GM20000 (cell line): ENCODE results near the gene CASP2.
"Not testable (repeated sequence)": the region's sequence is repeated elsewhere in the genome, so short reads cannot be mapped to it uniquely, and the experiment has no call there.

Source experiments
- DNase-seq: peaks from one replicate; pipeline ENCODE4 v3.0.0; 2012; ENCODE audit warnings: low spot score
- TF ChIP-seq, protein P1 (sequence below): IDR thresholded peaks from 2 replicates; pipeline ENCODE4 v1.5.1; 2012; ENCODE audit warnings: mild to moderate bottlenecking, control low read depth; ENCODE audit errors: extremely low read depth, missing control alignments

Gene CASP2

DNA sequence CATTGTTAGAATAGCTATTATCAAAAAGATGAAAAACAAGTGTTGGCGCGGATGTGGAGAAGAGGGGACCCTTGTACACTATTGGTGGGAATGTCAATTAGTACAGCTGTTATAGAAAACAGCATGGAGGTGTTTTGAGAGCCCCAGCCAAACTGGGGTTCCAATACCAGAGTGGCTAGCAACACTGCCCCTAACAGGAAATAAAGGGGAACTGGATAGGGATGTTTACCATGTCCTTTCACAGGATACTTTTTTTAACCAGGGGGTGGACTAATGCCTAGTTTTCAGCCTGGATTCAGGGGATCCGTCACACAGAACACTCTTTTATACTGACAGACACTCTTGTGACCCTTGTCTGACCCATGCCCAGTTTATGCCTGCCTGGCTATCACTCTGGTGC lies 31.8 kb upstream of the CASP2 start:
- DNase-seq, result no peak
- TF ChIP-seq, protein P1, sequence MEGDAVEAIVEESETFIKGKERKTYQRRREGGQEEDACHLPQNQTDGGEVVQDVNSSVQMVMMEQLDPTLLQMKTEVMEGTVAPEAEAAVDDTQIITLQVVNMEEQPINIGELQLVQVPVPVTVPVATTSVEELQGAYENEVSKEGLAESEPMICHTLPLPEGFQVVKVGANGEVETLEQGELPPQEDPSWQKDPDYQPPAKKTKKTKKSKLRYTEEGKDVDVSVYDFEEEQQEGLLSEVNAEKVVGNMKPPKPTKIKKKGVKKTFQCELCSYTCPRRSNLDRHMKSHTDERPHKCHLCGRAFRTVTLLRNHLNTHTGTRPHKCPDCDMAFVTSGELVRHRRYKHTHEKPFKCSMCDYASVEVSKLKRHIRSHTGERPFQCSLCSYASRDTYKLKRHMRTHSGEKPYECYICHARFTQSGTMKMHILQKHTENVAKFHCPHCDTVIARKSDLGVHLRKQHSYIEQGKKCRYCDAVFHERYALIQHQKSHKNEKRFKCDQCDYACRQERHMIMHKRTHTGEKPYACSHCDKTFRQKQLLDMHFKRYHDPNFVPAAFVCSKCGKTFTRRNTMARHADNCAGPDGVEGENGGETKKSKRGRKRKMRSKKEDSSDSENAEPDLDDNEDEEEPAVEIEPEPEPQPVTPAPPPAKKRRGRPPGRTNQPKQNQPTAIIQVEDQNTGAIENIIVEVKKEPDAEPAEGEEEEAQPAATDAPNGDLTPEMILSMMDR, result no peak

DNA sequence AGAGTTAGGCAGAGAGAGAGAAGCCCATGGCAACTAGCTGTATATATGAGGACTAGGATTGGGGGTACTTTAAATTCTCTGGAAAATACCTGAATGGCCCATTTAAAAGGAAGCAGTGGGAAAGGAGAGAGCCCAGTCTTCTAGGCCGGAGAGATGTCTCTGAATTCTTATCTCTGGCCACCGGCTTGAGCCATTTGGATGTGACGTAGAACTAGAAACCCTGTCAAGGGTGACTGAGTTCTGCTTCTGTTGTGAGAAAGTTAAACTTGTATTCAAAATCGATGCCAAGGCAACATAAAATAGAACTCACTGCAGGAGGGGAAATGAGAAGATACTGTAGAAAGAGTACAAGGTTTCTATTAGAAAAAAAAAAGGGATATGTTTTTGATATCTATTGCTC lies 31.2 kb upstream of the CASP2 start:
- DNase-seq, result peak; percentile 44

DNA sequence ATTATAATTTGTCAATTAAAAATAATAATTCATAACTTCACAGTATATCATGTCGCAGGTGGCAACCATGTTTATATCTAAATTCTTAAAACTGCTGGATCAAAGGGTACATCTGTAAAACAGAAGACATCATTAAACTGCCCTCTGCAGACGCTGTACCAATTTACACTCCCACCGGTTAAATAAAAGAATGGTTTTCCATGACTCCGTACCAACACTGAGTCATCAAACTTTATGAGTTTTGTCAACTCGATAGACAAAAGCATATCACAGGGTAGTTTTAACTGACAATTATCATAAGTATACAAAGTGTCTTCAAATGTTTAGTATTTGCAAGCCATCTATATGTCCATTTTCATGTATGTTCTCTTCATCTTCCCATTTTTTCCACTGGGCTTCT lies 30.6 kb upstream of the CASP2 start:
- DNase-seq, result no peak
- TF ChIP-seq, protein P1, result no peak

More for the DNA sequence above, 31.2 kb upstream of the CASP2 start:
- TF ChIP-seq, protein P1, result no peak

DNA sequence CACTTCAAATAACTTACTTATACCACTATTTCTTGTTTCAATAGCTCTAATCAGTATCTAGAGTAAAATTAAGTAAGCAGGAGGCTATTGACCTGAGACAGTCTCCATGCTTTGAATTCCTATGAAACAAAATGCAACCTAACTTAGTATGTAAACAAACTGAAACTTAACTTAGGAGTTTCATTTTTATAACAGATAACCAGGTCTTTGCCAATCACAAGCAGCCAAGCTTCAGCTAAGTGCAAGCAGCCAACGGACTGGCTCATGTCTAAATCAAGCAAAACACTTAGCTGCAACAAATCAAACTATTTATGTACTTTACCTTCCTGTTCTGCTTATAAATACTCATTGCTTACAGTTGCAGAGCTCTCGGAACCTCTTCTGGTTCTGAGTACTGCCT lies 29.3 kb upstream of the CASP2 start:
- DNase-seq, result peak; percentile 45
- TF ChIP-seq, protein P1, result no peak

GRCh38 chr7:143259765-143260164 lies 28.4 kb upstream of the CASP2 start:
- DNase-seq, result no peak

GRCh38 chr7:143261901-143262300 lies 26.2 kb upstream of the CASP2 start:
- no peak for DNase-seq
- TF ChIP-seq, protein P1, result no peak

More at GRCh38 chr7:143259765-143260164, 28.4 kb upstream of the CASP2 start:
- TF ChIP-seq, protein P1, result no peak

GRCh38 chr7:143263266-143264195 lies 24.6 kb upstream of the CASP2 start, which contains the start of gene GSTK1:
Gene GSTK1, plus strand, starts transcription at chr7:143263441. Its CDS starts 73 bp downstream, at chr7:143263514.
- DNase-seq, result peak; percentile 84
- TF ChIP-seq, protein P1, result no peak

GRCh38 chr7:143264196-143264568 lies 24.0 kb upstream of the CASP2 start:
- DNase-seq, result not testable (repeated sequence)
